CD4-positive, alpha-beta T cell treated with Interleukin-15 for 1 hour (primary cell): Measurements from ENCODE around the gene NDRG3.
"Not testable (repeated sequence)": the region's sequence is repeated elsewhere in the genome, so short reads cannot be mapped to it uniquely, and the experiment has no call there.

Source experiments
- DNase-seq: peaks from one replicate; pipeline ENCODE4 v3.0.0-alpha.2; 2020

NDRG3 gene

DNA sequence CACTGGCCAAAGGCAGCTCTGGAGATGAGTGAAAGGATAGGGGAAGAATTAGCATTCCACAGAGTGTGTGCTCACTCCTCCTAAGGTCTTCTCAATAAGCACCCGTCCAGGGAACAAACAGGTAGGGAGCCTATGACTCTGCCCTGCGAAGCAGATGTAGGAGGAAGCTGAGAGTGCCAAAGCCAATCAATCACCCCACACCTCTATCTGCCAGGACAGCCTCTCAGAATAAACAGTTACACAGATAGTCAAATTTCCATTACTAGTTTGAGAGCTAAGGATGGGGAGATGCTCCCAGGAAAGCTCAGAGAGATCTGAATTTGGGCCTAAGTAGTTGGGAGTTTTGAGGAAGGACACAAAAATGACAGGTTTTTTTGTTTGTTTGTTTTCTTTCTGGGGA, 59.4 kb downstream of the NDRG3 start:
- DNase-seq, result no peak

DNA sequence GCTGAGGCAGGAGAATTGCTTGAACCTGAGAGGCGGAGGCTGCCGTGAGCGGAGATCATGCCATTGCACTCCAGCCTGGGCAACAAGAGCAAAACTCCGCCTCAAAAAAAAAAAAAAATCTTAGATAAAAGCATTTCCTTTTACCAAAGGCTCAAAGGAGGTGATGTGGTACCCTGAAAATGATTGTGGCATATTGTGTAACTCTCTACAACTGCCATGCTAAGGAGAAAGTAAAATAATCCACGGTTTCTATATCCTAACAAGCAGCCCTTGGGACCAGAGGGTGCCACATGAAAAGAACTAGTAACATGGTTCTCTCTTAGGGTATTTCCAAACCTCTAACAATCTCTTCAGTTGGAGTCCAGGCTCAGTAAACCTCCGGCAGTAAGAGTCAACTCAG, 61.1 kb downstream of the NDRG3 start:
- DNase-seq, result no peak

DNA sequence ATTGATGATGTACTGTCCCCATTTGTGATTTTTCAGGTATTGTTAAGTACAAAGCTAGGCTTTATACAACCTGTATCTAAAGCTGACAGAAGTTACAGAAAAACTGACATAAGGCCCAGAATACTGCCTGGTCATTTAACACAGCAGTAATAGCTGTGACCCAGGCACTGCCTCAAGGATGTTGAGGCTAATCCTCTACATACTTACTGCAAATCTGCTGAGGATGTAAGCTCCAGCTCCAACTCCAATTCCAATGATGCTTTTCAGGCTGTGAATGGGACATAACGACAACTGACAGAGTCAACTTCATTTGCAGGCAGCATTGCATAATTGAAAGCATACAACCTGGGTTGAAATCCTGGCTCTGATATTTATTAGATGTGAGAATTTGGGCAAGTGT, 63.6 kb downstream of the NDRG3 start:
- no peak for DNase-seq

DNA sequence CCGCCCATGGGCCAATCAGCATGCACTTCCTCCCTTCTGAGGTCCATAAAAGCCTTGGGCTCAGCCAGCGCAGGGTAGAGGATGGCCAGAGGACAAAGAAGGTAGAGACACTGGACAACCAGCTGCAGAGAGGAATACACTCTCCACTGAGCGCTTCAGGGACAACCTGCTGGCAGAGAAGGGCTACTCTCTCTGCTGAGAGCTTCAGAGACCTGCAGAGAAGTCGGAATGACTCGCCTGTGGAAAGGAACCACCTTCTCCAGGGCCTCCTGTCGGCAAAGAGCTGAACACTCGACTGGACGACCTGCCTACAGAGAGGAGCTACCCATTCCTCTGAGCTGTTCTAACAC, 68.5 kb downstream of the NDRG3 start:
- DNase-seq, result no peak

DNA sequence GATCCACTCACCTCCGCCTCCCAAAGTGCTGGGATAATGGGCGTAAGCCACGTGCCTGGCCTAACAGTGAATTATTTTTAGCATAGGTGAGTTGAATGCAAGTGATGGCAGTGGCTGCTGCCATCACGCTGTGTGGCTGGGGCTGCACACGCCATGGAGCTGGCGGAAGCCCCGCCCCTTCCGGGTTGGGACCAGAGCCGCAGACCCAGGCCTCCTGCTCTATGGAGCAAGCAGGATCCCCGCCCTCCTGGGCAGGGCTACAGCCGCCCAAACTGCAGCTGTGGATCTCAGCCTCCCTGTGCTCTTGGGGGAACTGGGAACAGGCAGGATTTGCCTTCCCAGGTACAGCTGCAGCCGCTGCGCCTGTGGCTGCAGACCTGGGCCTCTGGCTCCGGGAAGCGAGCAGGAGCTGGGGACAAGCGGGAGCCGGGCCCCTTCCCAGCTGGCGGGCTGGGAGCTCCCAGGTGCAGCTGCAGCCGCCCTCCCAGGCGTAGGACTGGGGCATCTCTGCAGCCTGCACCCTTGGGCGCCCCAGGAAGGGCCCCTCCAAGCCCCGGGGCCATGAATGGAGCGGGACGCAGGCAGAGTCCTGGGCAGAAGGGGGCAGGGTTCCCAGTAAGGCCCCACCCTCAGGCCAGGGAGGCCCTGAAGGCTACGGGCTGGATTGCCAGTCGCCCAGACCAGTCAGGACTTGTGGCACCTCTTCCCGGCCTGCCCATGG, 69.0 kb downstream of the NDRG3 start:
- no peak for DNase-seq

DNA sequence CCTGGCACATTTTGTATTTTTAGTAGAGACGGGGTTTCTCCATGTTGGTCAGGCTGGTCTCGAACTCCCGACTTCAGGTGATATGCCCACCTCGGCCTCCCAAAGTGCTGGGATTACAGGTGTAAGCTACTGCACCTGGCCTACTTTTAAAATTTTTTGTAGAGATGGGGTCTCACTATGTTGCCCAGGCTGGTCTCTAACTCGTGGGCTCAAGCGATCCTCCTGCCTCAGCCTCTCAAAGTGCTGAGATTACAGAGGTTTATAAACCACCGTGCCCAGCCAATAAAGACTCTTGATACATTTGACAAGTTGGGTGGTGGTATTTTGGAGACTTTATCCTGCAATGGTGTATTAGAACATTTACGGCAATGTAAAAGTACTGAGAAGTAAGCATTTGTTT, 70.3 kb downstream of the NDRG3 start:
- DNase-seq, result not testable (repeated sequence)

DNA sequence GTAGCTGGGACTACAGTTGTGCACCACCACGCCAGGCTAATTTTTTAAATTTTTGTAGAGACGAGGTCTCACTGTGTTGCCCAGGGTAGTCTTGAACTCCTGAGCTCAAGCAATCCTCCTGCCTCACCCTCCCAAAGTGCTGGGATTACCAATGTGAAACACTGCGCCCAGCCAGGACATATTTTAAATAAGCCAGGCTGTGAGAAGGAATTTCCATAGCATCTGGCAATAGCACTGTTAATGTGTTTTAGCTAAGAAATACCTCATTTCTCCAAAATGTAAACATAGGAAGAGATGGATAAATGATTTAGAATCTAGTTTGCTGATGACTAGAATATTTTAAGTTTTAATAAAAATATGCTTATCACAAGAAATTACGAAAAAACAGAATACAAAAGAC, 72.9 kb downstream of the NDRG3 start:
- no peak for DNase-seq

DNA sequence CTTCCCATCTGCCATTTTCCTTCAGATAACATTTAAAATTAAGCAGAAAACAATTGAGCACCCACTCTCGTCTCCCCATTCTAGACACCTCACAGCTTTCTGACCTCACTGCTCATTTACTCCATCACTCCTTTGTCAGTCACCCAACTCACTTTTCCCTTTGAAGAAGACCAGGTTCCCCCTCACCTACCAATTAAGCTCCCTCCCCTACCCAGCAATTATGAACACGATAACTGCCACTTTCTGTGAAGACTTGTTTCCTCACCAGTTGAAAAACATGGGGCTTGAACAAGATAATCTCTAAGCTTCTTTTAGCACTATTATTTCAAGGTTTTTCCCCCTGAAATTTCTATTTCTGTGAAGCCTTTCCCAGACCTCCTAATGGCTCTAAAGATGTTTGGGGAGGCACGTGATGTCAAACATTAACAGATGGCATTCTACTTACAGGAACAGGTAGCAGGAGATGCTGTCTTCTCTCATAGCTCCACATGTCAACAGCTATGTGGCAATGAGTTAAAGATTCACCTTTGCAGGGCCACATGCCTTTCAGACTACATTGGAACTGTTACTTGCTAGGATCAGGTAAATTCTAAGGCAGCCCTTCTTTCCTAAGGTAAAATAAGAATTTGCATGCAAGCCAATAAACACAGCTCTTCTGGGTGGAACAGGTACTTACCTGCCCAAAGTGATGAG, 75.1 kb downstream of the NDRG3 start:
- no peak for DNase-seq

DNA sequence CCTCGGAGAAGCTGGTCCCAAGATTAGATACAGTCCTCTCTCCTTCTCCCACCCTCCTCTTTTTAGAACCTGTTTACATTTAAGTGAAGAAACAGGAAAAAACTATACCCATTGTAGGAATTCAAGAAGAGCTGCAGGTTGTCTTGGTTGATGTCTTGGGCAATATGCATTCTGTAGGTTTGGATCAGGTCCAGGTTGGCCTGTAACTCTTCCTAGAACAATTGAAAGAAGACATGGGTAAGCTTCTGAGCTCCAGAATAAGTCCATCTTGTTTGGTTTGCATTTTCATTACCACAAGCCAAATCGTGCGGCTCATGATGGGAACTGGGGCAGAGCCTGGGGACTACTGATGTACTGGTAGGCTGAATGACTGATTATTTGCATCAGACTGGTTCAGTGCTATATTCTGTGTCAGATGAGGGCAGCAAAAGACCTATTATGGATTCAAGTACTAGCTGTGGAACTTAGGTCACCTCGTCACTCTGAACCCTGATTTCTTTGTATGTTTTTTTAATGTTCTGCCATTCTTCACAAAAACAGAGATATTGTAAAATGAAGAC, 79.6 kb downstream of the NDRG3 start:
- no peak for DNase-seq

DNA sequence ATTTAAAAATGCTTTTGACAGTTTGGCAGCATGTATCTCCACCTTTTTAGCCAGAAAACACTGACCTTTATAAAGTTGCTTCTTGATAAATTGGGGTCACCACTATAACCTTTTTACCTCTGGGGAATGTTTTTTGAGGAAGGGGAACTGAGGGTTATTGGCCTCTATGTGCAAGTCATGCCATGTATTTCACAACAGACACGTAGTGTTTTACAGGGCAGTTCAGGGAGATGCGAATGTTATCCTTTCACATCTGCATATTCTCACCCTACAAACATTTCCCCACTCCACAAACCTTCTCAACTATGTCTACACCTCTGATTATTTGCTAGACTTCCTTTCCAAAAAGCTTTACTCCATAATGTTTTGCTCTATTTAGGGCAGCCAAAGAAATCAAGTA, 82.9 kb downstream of the NDRG3 start:
- no peak for DNase-seq

DNA sequence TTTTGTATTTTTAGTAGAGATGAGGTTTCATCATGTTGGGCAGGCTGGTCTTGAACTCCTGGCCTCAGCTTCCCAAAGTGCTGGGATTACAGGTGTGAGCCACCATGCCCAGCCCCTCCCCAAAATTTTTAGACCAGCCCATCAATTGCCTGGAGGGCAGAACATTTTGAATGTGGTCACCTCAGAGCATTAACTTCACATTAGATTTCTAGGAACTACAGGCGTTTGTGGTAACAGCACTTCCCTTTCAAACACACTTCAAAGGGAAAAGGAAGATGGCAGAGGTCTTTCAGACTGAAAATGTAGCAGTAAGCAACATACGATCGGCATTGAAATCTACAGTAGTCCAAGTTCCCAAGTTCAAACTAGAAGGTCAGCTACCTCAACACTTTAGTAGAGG, 87.6 kb downstream of the NDRG3 start:
- DNase-seq, result no peak

DNA sequence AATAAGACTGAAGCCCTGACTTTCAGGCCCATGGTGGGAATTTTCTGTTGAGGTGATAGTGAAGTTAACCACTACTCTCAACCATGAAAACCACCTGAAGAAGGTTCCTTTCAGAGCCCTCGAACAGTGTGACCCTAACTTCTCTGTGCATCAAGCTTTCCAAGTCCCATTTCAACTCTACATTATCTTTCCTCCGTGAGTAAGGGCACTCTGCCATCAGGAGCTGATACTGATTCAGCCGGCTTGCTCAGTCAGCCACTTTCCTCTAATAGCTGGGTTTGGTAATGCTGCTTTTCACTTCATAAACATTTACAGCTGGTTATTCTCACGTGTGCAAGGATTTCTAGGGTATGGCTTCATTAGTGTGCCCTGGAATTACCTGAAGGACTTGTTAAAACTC, 89.2 kb downstream of the NDRG3 start:
- no peak for DNase-seq

DNA sequence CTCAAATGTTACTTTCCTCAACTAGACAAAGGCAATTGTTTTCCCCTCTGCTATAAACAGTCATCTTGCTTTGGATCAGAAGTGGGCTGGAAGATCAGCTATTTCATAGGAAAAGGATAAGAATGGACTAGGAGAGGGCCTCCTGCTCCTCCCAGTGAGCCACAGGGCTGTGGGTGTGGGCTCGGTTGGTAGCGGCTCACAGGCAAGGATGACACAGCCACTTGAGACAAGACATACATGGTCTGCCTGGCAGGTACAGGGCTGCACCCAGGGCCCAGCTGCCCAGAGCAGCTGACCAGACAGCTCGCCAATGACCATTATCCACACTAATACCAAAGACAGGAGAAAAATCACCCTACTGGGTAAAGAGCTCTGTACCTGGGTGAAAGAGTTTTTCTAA, 90.9 kb downstream of the NDRG3 start:
- DNase-seq, result no peak

DNA sequence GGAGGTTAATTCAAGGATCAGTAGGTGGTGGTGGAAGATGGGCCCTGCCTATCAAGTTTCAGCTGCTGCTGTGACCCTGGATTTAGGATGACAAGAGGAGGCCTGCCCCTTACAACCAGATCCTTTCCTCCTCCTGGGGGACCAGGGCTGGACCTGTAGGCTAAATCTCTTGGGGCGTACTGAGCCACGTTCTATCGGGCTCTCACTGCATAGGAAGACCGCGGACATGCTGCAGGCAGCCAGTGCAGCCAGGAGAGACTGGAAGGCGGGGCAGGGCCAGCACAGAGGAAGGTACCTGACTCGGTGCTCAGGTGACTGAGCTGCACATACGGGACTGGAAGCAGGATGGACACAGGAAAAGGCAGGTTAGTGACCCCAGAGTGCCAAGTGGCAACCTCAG, 91.4 kb downstream of the NDRG3 start:
- no peak for DNase-seq

DNA sequence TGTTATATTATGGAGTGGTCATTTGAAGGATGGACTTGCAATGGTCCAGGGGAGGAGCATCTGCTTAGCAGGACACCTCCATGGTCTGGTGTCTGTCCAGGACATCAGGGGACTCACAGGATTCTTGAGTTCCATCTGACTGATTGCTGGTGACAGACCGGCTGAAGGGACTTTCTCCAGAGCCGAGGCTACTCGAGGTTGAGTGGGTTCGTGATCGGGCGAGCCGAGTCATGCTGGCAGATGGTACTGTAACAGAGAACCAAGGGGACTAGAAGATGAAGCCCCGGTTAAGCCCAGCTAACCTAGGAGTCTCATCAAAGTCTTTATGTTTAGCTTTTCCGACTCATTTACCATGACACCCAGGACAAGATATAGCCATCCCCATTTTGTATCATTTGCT, 92.4 kb downstream of the NDRG3 start:
- no peak for DNase-seq

DNA sequence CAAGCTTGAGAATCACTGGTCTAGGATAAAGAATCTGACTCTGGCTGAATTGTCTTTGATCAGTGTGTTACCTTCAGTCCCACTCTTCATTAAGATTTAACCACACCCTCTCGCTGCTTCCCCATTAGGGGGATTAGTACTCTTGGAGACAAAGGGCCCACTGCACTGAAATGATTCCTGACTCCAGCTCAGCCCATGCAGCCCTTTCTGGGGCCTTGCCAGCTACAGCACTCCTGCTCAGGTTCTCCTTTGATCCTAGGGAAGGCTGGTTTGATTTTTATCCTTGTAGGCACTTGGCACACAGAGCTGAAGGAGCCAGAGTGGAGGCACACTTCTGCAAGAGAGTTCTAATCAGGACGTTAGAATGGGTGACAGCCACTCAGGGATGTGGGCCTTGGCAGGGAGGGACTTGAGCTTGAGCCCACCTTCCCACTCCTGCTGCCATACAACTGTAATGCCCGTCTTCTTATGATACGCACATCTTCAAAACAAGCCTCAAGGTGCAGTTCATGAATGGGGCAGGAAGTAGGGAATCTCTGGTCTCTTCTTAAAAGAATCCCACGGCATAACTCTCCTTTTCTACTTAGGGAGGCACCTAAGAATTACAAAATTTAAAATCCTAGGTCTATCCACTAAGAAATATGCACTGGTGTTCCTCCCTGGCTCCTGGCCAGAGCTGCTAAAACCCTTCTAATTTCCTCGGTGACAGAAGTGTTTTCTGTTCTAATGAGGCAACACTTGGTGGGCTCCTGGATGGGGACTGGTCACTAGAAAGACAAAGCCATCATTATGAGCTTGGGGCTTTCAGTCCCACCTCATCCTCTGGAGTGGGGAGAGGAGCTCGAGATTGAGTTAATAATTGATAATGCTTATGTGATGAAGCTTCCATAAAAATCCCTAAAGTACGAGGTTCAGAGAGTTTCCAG, 98.4 kb downstream of the NDRG3 start:
- DNase-seq, result no peak

DNA sequence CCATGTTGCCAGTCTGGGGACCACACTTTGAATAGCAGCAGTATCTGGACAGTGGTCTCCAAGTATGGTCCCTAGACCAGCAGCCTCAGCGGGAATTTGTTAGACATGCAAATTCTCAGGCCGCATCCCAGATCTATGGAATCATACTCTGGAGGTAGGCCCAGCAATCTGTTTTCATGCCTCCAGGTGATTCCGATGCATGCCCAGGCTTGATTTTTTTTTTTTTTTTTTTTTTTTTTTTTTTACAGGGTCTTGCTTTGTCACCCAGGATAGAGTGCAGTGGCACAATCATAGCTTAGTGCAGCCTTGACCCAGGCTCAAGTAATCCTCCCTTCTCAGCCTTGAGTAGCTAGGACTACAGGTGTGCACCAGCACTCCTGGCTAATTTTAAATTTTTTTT, 99.2 kb downstream of the NDRG3 start:
- no peak for DNase-seq

DNA sequence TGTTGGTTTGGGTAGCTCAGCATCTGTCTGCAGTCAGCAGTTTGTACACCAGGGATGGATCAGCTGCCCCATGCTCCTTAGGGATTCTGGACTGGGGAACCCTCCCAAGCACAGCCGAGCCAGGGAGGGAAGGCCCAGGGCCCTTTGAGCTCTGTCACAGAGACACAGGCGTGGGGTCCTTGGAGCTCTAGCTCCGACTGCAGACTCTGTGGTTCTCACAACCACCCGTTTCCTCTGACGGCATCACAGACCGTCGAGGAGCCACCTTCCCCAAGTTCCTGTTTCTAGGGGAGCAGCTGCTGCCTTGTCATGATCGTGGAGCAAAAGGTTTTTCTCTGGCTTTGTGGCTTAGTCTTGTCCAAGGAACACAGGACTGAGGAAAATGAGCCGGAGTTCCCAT, 99.9 kb downstream of the NDRG3 start, which contains the start of gene SLA2:
SLA2 (minus strand) TSS at position 199 of the 400 bp plus-strand sequence. CDS start 4,861 bp downstream, outside the sequence.
- DNase-seq, result peak; percentile 73

DNA sequence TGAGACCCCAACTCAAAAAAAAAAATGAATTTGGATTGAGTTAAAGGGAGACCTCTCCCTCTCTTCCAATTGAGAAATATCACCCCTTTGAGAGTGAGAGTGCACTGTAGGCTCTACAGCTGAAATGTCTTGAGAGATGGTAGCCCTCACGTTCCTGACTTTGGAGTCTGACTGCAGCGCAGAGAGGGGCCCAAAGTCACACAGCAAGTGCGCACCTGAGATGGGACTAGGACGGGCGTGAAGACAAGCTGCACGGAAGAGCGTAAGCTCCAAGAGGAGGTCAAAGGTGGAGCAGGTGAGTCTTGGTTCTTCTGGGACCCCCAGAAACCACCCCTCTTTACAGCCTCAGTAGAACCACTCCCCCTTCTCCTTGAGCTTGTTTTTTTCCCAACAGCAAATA, 100.5 kb downstream of the NDRG3 start:
- DNase-seq, result no peak

DNA sequence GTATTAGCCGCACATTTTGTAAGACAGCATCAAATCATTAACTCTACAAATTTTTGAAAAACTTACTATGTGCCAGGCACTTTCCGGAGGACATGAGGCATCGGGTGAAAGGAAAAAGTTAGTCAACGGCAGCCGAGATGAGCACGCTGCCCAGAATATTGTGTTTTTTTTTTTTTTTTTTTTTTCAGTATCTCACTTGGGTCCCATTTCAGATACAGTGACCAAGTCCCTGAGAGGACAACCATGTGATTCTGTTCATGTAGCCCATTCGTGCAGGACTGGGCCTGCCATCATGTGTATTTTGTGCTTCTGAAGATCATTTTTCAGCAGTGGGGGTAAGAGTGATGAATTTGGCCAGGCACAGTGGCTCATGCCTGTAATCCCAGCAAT, 101.2 kb downstream of the NDRG3 start:
- no peak for DNase-seq

DNA sequence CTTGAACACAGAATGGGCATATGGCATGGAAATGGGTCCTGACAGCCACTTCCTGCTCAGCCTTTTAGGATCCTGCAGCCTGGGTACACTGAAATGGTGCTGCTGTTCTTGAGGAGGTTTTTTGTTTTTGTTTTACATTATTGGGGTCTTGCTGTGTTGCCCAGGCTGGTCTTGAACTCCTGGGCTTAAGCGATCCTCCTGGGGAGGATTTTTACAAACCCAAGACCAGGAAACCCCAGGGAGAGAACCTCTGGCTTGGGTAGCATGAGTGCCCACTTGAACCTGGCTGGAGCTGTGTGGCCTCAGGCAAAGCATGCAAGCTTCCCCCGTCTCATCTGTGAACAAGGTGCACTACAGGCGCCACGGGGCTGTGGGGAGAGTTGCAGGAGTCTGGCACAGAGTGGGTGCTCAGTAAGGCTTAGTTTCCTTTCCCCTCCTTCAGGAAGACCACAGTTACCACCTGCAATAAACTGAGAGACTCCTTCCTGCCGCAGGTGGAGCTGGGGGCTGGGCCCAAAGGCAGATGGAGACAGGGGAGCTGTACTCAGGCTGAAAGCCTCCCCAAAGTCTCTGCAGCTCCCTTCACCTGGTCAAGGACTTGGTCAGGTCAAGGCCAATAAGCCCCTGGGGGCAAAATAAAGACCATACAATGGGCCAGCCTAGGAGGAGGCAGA, 101.7 kb downstream of the NDRG3 start:
- peak; percentile 44 for DNase-seq

DNA sequence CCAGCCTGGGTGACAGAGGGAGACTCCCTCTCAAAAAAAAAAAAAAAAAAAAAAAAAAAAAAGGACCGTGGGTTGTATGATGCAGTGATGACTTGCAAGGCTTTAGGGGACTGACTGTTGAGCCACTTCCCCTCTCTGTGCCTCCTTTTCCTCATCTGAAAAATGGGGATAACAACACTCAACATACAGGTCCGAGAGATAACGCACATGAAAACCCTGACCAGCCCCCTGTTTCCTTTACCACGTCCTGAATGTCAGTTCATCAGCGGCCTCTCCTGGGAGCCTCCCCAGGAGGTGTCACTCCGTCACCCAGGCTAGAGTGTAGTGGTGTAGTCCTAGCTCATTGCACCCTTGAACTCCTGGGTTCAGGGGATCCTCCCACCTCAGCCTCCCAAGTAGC, 103.8 kb downstream of the NDRG3 start:
- no peak for DNase-seq

DNA sequence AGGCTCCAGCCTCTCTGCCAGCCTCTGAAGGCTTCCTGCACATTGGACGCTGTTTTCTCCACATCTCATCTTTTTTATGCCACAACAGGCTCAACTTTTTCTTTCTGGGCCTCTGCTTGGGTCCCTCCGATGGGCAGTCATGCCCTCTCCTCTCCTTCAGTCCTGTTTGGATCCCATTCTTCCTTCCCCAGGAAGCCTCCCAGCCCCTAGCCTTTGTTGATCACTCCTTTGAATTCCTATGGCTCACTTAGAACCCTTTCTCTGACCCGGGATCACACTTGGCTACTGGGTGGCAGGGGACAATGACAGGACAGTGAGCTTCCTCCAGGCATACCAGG, 104.4 kb downstream of the NDRG3 start:
- DNase-seq, result no peak
